GM19099 (cell line): ENCODE data around the gene SORCS3.

ENCODE experiments used
- POLR2A ChIP-seq: IDR thresholded peaks from 3 replicates; pipeline ENCODE4 v1.6.1; 2011; ENCODE audit warnings: low read depth; ENCODE audit not compliant: insufficient read length; ENCODE audit errors: extremely low read depth

The SORCS3 gene

DNA sequence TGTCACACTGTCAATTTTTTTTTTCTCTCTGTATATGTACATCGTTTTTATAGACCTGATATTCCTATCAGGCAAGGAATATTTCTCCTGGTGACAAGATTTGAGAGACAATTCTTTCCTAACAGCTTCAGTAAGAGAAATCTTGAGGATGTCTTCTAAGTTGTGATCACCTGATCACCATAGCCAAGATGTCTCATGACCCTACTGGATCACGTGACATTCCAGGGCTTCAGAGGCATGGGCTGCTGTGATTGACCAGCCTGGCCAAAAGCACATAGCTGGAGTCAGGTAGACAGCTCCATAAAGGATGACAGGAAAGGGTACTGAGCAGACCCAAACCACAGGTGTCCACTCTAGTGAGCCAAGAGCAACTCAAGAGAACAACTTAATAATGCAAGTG lies 444.9 kb downstream of the SORCS3 start:
- no peak for TF ChIP-seq POLR2A

DNA sequence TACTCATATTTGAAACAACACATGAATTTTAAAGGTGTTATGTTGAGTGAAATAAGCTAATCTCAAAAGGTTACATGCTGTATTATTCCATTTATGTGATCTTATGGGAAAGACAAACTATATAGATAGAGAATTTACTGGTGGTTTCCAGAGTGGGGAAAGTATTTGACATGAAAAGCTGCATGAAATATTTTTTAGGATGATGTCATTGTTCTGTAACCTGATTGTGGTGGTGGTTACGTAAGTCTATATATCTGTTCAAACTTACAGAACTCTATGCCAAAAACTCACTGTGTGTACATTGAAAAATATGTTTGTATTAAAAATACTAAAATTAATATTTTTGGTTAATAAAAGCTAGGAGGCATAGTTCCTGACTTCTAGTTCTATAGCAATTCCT lies 453.0 kb downstream of the SORCS3 start:
- TF ChIP-seq POLR2A: no peak

- no peak for TF ChIP-seq POLR2A
Observed at GRCh38 chr10:105096316-105096715, 455.2 kb downstream of the SORCS3 start.

- no peak for TF ChIP-seq POLR2A
Observed at GRCh38 chr10:105102977-105103376, 461.9 kb downstream of the SORCS3 start.

DNA sequence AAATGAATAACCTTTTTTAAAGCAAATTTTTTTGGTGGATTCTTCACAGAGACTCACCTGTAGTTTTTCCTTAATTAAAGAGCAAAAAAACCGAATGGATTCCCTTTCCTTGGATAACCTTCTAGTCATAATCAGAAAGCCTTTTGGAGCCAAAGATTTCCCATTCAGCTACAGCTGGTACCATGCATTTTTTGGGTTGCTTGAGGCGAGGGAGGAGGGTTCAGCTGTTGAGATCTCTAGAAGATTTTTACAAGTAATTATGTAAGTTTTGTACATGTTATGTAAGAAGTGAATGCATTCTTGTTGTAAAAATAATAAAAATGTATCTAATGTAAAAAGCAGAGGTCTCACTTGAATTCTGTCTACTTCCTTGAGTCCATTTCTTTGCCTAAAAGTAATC lies 463.2 kb downstream of the SORCS3 start:
- TF ChIP-seq POLR2A: no peak

DNA sequence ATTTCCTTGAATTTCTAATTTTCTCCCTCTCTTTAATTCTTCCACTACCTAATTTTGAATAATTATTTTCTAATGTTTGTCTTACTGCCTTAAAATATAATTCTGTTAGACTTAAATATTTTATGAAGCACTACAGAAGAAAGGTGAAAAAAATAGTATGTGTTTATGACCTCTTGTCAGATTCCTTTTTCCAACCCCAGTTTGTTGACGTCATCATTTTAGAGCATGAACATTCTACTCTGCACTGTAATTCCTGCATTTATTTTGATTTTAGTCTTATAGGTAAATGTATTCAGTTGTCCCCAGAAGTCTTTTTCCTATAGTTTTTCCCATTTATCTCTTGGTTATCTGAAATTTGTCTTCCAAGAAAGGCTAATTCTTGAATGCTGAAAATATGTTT lies 468.1 kb downstream of the SORCS3 start:
- no peak for TF ChIP-seq POLR2A

GRCh38 chr10:105112862-105113261 lies 471.8 kb downstream of the SORCS3 start:
- TF ChIP-seq POLR2A: no peak

DNA sequence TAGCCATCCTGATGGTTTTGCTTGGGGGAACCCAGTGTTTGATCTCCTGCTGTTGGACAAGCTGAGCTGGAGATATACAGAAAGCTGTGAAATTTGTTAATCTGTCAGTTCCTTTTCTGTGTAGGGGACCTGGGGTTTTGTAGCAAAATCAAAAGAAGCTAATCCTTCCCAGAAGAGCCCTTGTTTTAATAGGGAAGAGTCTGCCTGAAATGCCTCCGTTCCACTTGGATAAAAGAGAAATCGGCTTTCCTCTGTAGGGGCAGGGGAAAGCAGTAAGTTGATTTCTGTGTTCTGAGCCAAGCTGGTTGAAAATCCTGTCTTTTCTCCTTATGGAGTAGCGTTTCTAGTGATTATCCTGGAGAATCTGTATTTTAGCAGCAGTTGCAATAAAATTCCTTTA lies 472.6 kb downstream of the SORCS3 start:
- TF ChIP-seq POLR2A: no peak

GRCh38 chr10:105121743-105122142 lies 480.7 kb downstream of the SORCS3 start:
- TF ChIP-seq POLR2A: no peak

- TF ChIP-seq POLR2A: no peak
Observed at GRCh38 chr10:105128111-105128510, 487.0 kb downstream of the SORCS3 start.

DNA sequence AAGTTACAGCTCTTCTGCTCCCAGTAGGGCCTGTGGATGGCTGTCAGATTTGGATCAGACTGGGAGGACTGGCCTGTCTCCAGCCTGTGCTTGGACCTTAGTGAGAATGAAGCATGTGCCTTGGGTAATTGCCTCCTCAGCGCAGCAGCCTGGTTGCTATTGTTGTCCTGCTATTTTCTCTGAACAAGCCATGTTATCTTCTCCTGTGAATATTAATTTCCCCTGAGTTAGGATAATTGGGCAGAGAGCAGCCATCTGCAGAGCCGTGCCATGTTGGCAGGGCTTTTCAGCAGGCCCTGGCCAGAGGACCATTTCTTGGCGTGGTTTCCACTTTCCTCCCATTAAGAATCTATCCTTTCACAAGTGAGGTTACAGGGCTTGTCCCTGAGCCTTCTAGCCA lies 497.3 kb downstream of the SORCS3 start:
- TF ChIP-seq POLR2A: no peak

DNA sequence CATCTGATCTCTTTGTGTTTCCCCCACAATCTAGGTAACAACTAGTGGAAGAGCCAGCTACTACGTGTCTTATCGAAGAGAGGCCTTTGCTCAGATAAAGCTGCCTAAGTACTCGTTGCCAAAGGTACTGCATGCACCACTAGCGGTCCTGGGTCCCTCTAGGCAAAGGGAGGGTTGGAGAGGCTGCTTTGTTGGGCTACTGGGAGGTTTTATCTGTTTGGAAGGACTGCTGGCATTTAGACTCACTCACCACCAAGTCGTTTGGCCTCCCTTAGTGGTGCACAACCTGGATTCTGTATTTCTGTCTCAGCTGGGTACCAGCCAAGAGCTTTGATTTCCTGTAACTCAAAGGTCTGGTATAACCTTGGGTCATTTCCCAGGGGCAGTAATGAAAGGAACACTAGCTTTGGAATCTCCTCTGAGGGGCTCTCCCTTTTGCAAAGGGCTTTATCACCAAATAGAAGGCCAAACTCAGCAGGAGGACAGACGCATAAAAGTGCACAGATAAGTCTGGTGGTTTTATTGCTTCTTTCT lies 498.3 kb downstream of the SORCS3 start:
- no peak for TF ChIP-seq POLR2A

DNA sequence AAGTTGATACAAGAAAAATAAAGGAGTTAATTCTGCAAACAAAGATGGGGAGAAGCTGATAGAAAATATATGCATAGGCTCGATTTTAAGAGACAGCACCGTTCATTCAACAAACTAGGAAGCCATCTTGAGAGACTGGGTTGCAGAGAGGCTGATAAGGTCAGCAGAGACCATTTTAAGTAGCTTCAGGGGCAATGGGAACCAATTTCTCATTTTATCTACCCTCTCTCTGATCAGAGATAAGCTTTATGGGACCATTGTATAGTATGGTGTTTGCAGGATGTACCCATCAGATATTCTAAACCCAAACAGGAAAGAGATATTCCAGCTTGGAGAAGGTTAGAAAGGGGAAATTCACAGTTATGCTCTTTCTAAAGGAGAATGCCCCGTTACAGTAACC lies 499.5 kb downstream of the SORCS3 start:
- no peak for TF ChIP-seq POLR2A

DNA sequence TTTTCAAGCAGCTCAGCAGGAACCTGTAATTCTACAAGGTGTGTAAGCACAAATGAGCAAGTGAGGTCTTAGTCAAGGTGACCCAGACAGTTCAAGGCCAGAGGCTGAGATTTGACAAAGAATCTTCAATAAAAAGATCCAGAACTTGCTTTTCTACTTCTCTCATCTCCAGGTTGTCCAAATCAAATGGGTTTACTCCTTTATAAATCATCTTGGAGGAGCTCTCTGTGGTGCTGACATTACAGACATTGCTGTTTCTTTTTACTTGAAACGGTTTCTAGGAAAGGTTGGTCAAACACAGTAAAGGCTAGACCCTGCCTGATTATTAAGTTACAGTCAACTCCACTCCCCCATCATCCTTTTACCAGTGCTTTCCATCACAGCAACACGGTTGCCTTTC lies 504.6 kb downstream of the SORCS3 start:
- TF ChIP-seq POLR2A: no peak

GRCh38 chr10:105146436-105146835 lies 505.3 kb downstream of the SORCS3 start:
- no peak for TF ChIP-seq POLR2A

- no peak for TF ChIP-seq POLR2A
Observed at GRCh38 chr10:105148456-105148855, 507.4 kb downstream of the SORCS3 start.

GRCh38 chr10:105148921-105149320 lies 507.8 kb downstream of the SORCS3 start:
- TF ChIP-seq POLR2A: no peak
